GM21786 (cell line): Measurements from ENCODE around the gene ENKD1.
A peak's percentile ranks its signal among the peaks of the same experiment; 100 is the strongest.

ENCODE experiments used
- ATAC-seq: cut with Tn5 transposase; IDR thresholded peaks from one replicate; pipeline ENCODE4 v1.9.1; 2021; ENCODE audit not compliant: unreplicated experiment

The ENKD1 gene

DNA sequence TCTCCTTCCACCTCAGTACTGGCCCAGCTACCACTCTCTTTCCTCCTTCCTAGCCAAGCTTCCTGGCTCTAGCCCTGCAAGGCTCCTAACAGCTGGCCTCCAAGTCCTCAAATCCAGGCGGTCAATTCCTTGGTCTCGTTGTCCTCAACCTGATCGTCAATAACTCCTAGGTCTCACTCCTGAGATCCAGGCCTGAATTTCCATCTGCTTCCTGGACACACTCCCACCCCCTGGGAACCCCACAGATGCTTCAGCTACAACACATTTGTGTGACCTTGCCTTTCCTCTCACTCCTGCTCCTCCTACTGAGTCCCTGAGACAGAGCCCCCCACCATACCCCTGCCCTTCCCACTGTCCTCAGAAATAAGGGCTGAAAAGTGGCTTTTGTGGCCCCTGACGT lies 2.3 kb downstream of the ENKD1 start:
- no peak for ATAC-seq

DNA sequence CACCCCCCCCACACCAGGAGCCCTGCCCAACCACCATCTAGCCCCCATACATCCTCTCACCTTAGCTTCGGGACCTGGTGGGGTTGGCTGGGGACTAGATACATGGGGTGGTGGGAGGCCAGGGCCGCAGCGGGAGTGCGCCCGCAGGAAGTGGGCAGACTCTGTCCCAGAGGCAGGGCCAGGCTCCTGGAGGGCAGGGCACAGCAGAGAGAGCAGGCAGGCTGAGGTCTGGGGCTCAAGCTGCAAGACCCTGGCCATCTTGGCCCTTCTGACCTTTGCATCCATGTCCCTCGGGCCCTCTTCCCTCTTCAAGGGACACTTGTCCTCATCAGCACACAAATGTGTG lies 2.7 kb downstream of the ENKD1 start:
- no peak for ATAC-seq

DNA sequence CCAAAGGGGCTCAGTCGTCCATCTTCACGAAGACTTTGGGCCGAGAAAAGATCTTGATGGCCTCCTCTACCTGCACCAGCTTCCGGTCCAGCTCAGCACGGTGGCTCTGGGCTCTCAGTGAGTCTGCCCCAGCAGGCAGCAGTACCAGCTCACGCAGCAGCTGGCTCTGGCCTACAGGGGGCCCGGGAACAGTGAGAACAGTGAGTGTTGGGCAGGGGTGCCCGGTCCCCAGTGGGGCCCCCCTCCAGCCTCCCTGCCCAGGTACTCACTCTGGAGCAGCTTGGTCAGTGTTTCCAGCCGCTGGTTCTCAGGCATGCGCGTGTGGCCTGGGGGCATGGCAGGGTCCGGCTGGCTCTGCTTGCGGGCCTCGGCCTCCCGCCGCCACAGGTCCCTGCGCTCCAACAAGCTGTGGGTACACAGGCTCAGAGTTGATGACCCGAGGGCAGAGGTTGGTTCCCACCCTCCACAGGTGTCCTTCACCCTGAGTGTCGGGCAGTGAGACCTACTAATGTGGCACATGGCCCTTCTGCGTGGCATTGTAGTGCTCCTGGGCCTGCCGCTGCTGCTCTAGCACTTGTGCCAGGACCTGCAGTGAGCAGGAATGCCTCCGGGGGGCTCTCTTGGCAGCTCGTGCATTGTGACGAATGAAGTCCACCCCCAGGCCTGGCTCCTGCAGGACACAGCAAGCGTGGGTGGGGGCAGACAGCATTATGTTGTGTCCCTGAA lies 3.2 kb downstream of the ENKD1 start:
- ATAC-seq: no peak

DNA sequence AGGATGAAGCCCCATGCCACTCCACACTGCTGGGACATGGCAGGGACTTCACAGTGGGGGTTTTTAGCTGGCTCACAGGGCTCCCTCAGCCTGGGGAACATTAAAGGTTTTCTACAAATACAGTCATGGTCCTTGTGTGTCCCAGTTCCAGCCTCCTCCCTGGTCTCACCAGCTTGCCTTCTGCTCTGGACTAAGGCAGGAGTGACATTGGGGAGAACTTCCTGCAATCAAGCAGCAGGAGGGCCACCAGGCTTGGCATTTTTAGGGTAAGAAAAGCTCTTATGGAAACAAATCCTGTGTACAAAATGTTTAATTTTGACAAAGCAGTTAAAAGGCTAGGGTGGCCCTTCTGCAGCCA lies 3.9 kb downstream of the ENKD1 start:
- ATAC-seq: no peak

DNA sequence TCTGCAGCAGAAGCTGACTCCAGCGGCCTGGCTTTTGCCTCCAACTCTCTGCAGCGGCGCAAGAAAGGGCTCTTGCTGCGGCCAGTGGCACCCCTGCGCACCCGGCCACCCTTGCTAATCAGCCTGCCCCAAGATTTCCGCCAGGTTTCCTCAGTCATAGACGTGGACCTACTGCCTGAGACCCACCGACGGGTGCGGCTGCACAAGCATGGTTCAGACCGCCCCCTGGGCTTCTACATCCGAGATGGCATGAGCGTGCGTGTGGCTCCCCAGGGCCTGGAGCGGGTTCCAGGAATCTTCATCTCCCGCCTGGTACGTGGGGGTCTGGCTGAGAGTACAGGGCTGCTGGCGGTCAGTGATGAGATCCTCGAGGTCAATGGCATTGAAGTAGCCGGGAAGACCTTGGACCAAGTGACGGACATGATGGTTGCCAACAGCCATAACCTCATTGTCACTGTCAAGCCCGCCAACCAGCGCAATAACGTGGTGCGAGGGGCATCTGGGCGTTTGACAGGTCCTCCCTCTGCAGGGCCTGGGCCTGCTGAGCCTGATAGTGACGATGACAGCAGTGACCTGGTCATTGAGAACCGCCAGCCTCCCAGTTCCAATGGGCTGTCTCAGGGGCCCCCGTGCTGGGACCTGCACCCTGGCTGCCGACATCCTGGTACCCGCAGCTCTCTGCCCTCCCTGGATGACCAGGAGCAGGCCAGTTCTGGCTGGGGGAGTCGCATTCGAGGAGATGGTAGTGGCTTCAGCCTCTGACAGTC lies 4.5 kb downstream of the ENKD1 start:
- ATAC-seq: no peak

DNA sequence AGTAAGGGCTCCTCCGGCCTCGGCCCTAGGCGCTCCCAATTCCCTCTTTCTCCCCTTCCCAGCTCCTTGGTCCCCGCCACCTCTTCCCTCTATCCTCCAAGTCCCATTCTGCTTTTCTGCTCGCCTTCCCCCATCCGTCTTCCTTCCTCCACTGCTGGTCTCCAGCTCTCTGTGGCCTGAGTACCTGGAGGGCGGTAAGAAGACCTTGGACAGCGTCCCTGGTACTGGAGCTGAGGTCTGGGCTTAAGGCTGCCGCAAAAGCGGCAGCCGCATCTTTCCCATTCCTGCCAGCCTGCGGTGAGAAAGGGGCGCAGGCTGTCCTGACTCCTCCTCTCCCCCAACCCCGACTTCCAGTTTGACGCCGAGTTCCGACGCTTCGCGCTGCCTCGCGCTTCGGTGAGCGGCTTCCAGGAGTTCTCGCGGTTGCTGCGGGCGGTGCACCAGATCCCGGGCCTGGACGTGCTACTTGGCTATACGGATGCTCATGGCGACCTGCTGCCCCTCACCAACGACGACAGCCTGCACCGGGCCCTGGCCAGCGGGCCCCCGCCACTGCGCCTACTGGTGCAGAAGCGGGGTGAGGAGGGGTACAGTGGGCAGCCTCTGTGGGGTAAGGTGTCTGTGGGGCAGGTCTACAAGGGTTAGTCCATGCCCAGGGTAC lies 5.3 kb downstream of the ENKD1 start:
- no peak for ATAC-seq

DNA sequence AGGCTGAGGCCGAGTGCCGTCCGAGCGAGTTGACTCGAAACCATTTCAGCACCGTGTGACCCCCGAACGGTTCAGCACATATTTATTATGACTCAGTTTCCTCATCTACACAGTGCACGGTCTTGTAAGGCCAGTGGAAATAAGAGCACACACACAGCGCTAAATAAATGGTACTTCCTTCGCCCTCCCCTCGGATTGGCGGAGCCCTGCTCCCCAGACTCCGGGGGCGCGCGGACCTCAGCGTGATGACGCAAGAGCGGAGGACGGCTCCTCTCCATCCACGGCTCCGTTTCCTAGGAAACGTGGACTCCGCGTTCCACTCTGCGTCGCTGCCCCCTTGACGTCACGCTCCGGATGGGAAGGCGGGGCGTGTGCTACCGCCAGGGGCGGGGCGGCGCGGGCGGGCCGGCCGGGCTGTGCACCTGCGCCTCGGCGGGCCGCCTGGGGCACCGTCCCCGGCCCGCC lies 6.0 kb downstream of the ENKD1 start, which contains the start of gene PARD6A:
TSS of gene PARD6A (plus strand) at position 397 of the 465 bp plus-strand sequence. CDS start 79 bp downstream, outside the sequence.
- peak; percentile 81 for ATAC-seq

DNA sequence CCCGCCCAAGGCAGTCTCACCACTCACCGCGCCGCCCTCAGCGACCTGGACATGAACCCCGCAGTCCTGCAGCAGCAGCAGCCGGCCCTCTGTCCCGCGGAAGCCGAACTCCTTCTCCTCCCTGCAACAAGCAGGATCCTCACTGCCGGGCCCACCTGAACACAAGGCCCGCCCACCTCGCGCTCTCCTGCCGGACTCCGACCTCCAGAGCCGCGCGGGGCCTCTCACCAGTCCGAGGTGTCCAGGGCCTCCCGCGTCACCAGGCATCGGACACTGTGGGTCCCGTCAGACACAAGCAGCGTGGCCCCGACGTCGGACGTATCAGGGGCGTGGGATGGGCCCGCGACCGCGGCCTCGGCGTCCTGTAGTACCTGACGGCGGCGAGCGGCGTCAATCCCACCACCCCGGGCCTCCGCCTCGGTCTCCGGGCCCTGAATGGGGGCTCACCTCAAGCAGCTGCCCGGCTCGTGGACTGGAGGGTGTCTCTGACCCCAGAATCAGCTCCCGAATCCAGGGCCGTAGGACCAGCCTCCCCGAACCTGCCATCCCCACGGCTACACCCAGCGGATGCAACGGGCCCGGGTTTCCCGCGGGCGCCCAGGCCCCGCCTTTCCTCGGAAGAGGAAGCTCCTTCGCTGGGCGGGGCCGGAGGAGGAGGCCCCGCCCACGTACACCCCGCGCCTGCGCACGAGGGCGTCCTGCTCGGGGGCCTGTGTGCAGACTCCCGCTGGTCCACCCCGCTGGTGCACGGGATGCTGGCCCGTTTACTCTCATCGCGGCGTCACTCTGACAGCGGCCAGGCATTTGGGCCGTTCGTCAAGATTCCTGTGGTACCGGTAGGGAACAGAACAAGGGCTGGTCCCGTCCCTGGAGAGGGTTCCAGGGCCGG lies 6.6 kb downstream of the ENKD1 start, which contains the start of gene ACD:
TSS of gene ACD (minus strand) at position 586 of the 889 bp plus-strand sequence. CDS start at position 546, 40 bp downstream.
- peak; percentile 52 for ATAC-seq

DNA sequence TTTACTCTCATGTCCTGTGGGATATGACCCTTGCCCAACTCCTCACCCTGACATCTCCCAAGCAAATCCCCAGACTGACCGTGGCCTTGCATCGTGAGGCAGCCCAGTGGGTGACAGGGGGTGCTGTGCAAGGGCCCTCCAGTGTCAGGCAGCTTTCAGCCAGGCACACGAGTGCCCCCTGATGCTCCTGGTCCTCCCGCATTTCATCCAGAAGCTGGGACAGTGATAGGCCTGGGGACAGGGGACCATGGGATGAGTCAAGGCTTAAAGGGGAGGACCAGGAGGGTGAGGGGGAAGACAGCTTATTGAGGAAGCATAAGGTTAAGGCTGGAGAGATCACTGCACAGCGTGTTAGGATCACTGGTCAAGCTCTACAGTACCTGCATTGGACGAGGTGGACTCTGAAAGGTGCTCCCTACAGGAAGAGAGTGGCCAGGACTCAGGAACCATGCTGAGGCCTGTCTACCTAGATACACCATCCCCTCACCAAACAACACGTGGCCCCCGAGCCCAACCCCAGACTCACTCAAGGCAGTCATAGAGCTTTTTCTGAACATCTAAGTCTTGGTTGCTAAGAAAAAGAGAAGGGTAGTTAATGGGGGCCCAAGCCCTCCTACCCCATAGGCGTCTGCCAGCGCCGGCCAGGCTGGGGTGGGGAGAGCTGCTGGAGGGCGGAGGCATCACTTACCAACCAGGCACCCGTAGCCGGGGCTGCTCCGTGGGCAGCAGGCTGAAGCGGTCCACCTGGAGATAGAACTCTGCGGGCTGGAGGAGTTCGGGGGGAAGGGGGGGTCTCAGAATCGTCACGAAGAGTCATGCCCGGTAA lies 7.5 kb downstream of the ENKD1 start:
- ATAC-seq: no peak

DNA sequence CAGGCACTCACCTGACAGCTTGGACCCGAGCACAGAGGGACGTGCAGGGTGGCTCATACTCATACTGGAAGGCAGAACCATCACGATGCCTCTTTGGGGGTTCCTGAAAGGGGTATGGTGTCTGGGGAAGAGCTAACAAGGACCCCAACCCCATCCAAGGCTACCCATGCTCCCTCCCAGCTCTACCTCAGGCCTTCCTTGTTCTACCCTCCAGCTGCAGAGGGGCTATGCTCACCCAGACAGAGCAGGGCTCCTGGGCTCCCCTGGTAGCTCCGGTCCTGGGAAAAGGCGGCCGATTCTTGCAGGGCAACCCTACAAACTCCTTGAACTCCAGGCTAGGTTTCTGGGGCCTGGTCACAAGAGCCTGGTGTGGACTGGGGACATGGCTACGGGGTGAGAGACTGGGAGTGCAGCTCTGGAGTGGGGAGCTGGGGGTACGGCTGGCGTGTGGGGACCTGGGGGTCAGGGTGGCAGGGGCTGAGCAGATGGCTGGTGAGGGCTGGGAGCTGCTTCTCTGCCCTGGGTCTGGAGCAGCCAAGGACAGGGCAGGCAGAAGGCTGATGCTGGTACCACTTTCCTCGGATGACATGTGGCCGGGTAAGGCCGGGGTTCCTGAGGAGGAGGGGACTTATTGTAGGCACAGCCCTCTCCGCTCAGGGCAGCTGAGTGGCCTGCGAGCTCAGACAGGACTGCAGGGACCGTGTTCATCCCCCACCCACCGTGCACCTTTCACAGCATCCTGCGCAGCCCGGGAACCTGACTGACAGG lies 8.6 kb downstream of the ENKD1 start:
- no peak for ATAC-seq

DNA sequence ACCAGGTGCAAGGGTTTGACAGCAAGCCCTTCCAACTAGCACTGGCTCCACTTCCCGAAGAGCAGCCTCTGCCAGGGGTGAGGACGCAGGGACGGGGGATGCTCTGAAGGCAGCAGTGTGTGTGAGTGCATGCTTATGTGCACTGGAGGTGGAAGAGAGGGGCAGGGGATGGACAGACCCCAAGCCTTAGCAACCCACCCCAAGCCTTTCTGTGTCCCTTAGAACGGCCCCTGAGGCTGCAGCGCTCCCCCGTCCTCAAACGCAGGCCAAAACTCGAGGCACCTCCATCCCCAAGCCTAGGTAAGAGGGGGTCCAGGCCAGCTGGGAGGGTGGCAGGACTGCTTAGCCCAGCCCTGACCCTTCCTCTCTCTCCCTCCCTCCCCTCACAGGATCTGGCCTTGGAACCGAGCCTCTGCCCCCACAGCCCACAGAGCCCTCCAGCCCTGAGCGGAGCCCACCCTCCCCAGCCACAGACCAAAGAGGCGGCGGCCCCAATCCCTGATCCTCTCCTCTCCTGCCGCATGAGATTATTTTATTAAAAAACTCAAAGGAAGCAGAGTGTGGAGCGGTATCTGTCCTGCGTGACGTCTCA lies 9.4 kb downstream of the ENKD1 start:
- no peak for ATAC-seq

DNA sequence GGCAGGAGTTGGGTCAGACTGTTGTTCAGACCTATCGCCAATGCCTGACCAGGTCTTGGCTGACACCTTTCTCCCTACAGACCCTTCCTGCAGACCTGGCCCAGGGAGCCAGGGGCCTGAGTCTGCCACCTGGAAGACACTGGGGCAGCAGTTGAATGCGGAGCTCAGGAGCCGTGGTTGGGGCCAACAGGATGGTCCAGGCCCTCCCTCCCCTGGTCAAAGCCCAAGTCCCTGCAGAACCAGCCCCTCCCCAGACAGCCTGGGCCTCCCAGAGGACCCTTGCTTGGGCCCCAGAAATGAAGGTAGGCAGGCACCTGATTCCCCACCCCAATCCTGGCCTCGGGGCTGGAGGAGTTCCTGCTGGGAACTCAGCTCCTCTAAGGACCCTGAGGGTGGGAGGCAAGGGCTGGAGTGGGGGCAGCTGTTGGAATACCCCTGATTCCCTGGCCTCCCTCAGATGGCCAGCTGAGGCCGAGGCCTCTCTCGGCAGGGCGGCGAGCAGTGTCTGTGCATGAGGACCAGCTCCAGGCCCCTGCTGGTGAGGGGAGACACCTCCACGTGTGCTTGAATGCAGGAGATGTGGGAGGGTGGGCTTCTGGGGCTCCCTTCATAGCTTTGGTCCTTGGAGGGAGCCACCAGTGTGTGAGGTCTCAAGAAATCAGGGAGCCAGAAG lies 10.1 kb downstream of the ENKD1 start:
- ATAC-seq: no peak

DNA sequence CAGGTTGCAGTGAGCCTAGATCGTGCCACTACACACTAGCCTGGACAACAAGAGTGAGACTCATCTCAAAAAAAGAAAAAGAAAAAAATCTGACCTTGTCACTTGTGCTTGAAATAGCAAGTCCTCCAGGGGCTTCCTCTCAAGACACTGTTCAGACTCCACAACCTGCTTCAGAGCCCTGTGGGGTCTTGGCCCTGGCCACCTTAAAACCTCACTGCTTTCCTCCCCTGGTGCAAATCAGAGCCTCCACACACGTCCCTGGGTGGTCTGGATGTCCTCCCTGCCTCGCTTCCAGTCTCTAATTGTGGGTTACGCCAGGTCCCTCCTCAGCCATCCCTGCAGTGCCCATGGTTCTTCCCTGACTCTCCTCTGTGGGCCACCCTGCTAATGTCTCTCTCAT lies 11.2 kb downstream of the ENKD1 start:
- no peak for ATAC-seq

DNA sequence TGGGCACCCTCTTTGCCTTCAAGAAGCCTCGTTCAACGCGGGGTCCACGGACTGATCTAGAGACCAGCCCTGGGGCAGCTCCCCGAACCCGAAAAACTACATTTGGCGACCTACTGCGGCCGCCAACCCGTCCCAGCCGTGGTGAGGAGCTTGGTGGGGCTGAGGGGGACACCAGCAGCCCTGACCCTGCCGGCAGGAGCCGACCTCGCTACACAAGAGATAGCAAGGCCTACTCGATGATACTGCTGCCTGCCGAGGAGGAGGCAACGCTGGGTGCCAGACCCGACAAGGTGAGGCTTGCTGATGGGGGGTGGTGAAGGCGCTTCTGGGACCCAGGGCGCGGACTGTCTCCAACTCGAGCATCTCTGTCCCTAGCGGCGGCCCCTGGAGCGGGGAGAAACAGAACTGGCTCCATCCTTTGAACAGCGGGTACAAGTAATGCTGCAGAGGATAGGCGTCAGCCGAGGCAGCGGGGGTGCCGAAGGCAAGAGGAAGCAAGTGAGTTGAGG lies 12.1 kb downstream of the ENKD1 start:
- no peak for ATAC-seq

DNA sequence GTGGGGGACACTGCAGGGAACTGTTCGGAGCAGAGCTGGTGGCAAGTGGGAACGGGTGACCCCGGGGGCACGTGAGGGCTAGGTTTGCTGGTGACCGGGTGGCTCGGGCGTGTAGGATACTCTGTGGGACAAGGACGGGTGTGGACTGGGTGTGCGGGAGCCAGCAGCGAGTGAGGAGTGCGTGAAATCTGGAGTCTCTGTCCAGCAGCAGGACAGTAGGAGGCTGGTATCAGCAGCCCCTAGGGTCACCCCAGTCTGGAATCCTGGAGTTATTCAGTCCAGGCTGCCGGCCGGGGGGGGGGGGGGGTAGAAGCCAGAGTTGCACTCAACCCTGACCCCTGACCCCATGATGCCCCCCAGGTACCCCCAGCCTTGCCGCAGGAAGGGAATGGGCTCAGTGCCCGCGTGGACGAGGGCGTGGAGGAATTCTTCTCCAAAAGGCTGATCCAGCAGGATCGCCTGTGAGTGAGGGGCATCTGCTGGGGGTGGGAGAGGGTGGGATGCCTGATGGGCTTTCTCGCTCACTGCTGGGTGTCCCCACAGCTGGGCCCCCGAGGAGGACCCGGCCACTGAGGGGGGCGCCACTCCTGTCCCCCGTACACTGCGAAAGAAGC lies 12.7 kb downstream of the ENKD1 start:
- ATAC-seq: no peak

DNA sequence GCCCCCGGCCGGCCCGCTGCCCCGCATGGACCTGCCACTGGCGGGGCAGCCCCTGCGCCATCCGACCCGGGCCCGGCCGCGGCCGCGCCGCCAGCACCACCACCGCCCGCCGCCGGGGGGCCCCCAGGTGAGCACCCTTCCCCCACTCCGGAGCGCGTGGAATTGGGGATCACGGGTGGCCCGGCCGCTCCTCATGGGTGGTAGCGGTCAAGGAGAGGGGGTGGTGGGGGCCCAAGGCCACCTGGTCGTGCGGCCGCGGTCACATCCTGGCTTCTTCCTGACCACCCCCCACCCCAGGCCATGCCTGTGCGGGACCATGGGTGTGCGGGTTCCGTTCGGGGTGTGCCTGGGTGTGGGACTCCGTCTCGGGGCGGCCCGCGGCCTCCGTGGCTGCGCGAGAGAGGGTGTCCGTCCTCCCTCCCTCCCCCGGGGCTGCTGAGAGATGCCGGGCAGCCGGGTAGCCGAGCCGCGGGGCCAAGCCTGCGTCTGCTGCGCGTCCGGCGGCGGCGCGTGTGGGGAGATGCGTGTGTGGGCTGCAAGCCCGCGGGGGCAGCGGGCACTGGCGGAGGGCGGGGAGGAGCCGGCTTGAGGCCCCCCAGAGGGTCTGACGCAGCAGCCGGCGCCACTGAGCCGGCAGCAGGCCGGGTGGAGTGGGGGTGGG lies 13.3 kb downstream of the ENKD1 start:
- no peak for ATAC-seq

DNA sequence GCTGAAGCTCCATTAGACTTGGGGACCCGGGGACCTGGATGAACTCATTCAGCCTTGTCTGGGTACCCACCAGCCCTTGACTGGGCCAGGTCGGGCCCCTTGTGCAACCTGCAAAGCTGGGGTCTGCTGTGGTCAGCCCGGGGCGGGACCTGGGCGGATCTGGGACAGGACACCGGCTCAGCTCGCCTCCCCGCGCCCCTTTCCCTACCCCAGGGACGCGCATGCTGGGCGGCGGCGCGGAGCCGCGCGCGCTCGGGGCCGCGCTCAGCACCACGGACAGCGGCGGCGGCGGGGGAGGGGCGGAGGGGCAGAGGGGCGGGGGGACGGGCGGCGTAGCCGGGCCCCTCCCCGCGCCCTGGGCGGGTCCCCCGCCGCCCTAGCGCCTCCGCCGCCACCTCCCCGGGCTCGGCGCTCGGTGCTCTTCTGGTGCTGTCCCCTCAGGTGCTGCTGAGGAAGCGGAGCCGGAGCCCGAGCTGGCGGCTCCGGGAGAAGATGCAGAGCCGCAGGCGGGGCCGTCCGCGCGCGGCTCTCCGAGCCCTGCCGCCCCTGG lies 13.9 kb downstream of the ENKD1 start:
- ATAC-seq: no peak
